Uterus (tissue), 2 donors: ENCODE measurements around the gene LTBP1.

Experiments used
- CTCF ChIP-seq, 4 experiments: fragments of 200-600 bp in 2 of 4; fragments of 450-650 bp in 2 of 4; sonication (generic) in 2 of 4; IDR thresholded peaks; one replicate each; pipeline ENCODE4 v1.5.1; 2016 to 2019; ENCODE audit warnings: antibody characterized with exemption in 4 of 4, mild to moderate bottlenecking in 2 of 4, moderate library complexity in 1 of 4
- POLR2A ChIP-seq, 2 donors: fragments of 450-650 bp; IDR thresholded peaks; one replicate each; pipeline ENCODE4 v1.6.1; 2016; ENCODE audit warnings: antibody characterized with exemption in 2 of 2, mild to moderate bottlenecking in 1 of 2, moderate library complexity in 1 of 2

GRCh38 chr2:33153008-33153407 lies 206.3 kb downstream of the LTBP1 start:
- TF ChIP-seq CTCF (IDR thresholded peaks at IDR 0.05), result no peak
- no peak for TF ChIP-seq POLR2A (IDR thresholded peaks at IDR 0.05)
